ENCODE data around the gene GPRC5B.

GPRC5B gene

GRCh38 chr16:19881028-19881427 lies 3.6 kb downstream of the GPRC5B start:
- TF ChIP-seq CTCF (conservative IDR thresholded peaks at IDR 0.05; ENCODE audit: low read depth, low read length), result no peak
- H3K27me3 ChIP-seq (ENCODE audit: insufficient read depth, low read depth), result no peaks in the 10 kb centered on the region
- no peak overlapping the region for H3K9ac ChIP-seq
- peaks cover 3% of the 10 kb centered on the region for H3K4me1 ChIP-seq (ENCODE audit: low read depth, poor library complexity, severe bottlenecking)
- no peak overlapping the region for H2AFZ ChIP-seq (ENCODE audit: low read depth)
- H3K27ac ChIP-seq, result no peak overlapping the region
- H4K20me1 ChIP-seq (ENCODE audit: insufficient read depth), result no peaks in the 10 kb centered on the region
- H3K36me3 ChIP-seq (ENCODE audit: insufficient read depth), result no peaks in the 10 kb centered on the region
- H3K4me2 ChIP-seq, result no peak overlapping the region
- H3K79me2 ChIP-seq (ENCODE audit: insufficient read depth, low read depth), result no peaks in the 10 kb centered on the region
- no peak overlapping the region for H3K4me3 ChIP-seq (IDR thresholded peaks at IDR 0.05; ENCODE audit: insufficient read depth, low read depth, low read length)

- no peak overlapping the region for H3K27ac ChIP-seq
- no peak for TF ChIP-seq CTCF (conservative IDR thresholded peaks at IDR 0.05; ENCODE audit: low read depth, low read length)
- no peak overlapping the region for H3K9ac ChIP-seq
- no peaks in the 10 kb centered on the region for H4K20me1 ChIP-seq (ENCODE audit: insufficient read depth)
- no peaks in the 10 kb centered on the region for H3K36me3 ChIP-seq (ENCODE audit: insufficient read depth)
- no peak overlapping the region for H3K4me3 ChIP-seq (IDR thresholded peaks at IDR 0.05; ENCODE audit: insufficient read depth, low read depth, low read length)
- no peak overlapping the region for H3K4me2 ChIP-seq
- no peaks in the 10 kb centered on the region for H3K4me1 ChIP-seq (ENCODE audit: low read depth, poor library complexity, severe bottlenecking)
- no peaks in the 10 kb centered on the region for H3K79me2 ChIP-seq (ENCODE audit: insufficient read depth, low read depth)
- H2AFZ ChIP-seq (ENCODE audit: low read depth), result no peak overlapping the region
- H3K27me3 ChIP-seq (ENCODE audit: insufficient read depth, low read depth), result no peaks in the 10 kb centered on the region
These were observed 5.3 kb downstream of the GPRC5B start for GRCh38 chr16:19879241-19879792.

- Histone ChIP-seq H3K79me2 (ENCODE audit: insufficient read depth, low read depth) (no peaks in the 10 kb centered on the region), H4K20me1 (ENCODE audit: insufficient read depth) (no peaks in the 10 kb centered on the region), H3K36me3 (ENCODE audit: insufficient read depth) (no peaks in the 10 kb centered on the region), H3K4me2 (no peak overlapping the region), H3K27me3 (ENCODE audit: insufficient read depth, low read depth) (no peaks in the 10 kb centered on the region), H3K4me3 (IDR thresholded peaks at IDR 0.05; ENCODE audit: insufficient read depth, low read depth, low read length) (no peak overlapping the region), H3K9ac (no peak overlapping the region), H3K4me1 (ENCODE audit: low read depth, poor library complexity, severe bottlenecking) (no peaks in the 10 kb centered on the region), H3K27ac (no peak overlapping the region), H2AFZ (ENCODE audit: low read depth) (no peak overlapping the region)
- TF ChIP-seq CTCF (conservative IDR thresholded peaks at IDR 0.05; ENCODE audit: low read depth, low read length), result no peak
These were observed 5.9 kb downstream of the GPRC5B start for GRCh38 chr16:19878757-19879156.

GRCh38 chr16:19876501-19877059 lies 8.1 kb downstream of the GPRC5B start:
- Histone ChIP-seq H3K36me3 (ENCODE audit: insufficient read depth) (no peaks in the 10 kb centered on the region), H3K4me3 (IDR thresholded peaks at IDR 0.05; ENCODE audit: insufficient read depth, low read depth, low read length) (no peak overlapping the region), H4K20me1 (ENCODE audit: insufficient read depth) (no peaks in the 10 kb centered on the region), H3K4me1 (ENCODE audit: low read depth, poor library complexity, severe bottlenecking) (no peaks in the 10 kb centered on the region), H2AFZ (ENCODE audit: low read depth) (no peak overlapping the region), H3K4me2 (no peak overlapping the region), H3K27me3 (ENCODE audit: insufficient read depth, low read depth) (no peaks in the 10 kb centered on the region), H3K9ac (no peak overlapping the region), H3K27ac (no peak overlapping the region), H3K79me2 (ENCODE audit: insufficient read depth, low read depth) (no peaks in the 10 kb centered on the region)
- TF ChIP-seq CTCF (conservative IDR thresholded peaks at IDR 0.05; ENCODE audit: low read depth, low read length), result no peak

All from KMS-11 (cell line).